Amniotic epithelial cell (primary cell): Measurements from ENCODE around the gene JKAMP.
"Not testable (repeated sequence)": the region's sequence is repeated elsewhere in the genome, so short reads cannot be mapped to it uniquely, and the experiment has no call there.

Source experiments
- DNase-seq: peaks from one replicate; pipeline ENCODE4 v3.0.0-alpha.2; 2010; ENCODE audit warnings: low read depth

The JKAMP gene

GRCh38 chr14:59483819-59484638, at the start of gene JKAMP, which contains the start of gene L3HYPDH:
TSS of gene JKAMP (plus strand) at chr14:59484517. CDS start at chr14:59484590, 73 bp downstream.
TSS of gene L3HYPDH (minus strand) at chr14:59484408. CDS start at chr14:59484316, 92 bp downstream.
- DNase-seq, result peak; percentile 90

GRCh38 chr14:59435101-59435500, 49.2 kb upstream of the JKAMP start:
- DNase-seq, result no peak

GRCh38 chr14:59435987-59436386, 48.3 kb upstream of the JKAMP start:
- no peak for DNase-seq

GRCh38 chr14:59438195-59438647, 46.1 kb upstream of the JKAMP start:
- peak; percentile 72 for DNase-seq

- DNase-seq, result peak; percentile 90
These were observed 44.9 kb upstream of the JKAMP start for GRCh38 chr14:59439256-59439965.

GRCh38 chr14:59448673-59449072, 35.6 kb upstream of the JKAMP start:
- not testable (repeated sequence) for DNase-seq

- DNase-seq, result no peak
These were observed 33.6 kb upstream of the JKAMP start for GRCh38 chr14:59450716-59451115.

- no peak for DNase-seq
These were observed 32.5 kb upstream of the JKAMP start for GRCh38 chr14:59451849-59452248.

GRCh38 chr14:59454139-59454538, 30.2 kb upstream of the JKAMP start:
- peak; percentile 93 for DNase-seq

GRCh38 chr14:59455411-59455810, 28.9 kb upstream of the JKAMP start:
- peak; percentile 32 for DNase-seq

GRCh38 chr14:59458486-59458885, 25.8 kb upstream of the JKAMP start:
- DNase-seq, result no peak

- no peak for DNase-seq
These were observed 23.9 kb upstream of the JKAMP start for GRCh38 chr14:59460378-59460777.

GRCh38 chr14:59461891-59462290, 22.4 kb upstream of the JKAMP start:
- DNase-seq, result no peak

- no peak for DNase-seq
These were observed 20.4 kb upstream of the JKAMP start for GRCh38 chr14:59463787-59464485.

- DNase-seq, result peak; percentile 41
These were observed 19.6 kb upstream of the JKAMP start for GRCh38 chr14:59464486-59465315.

- DNase-seq, result no peak
These were observed 18.8 kb upstream of the JKAMP start, which contains the start of gene GPR135 for GRCh38 chr14:59465316-59466135. TSS of gene GPR135 (minus strand) at chr14:59465380. CDS start at chr14:59465226, 154 bp downstream.

- DNase-seq, result peak; percentile 52
These were observed 10.1 kb upstream of the JKAMP start for GRCh38 chr14:59474172-59474571.

- no peak for DNase-seq
These were observed 8.6 kb upstream of the JKAMP start for GRCh38 chr14:59475709-59476108.

- no peak for DNase-seq
These were observed 5.8 kb upstream of the JKAMP start for GRCh38 chr14:59478540-59478939.

GRCh38 chr14:59480166-59480565, 4.2 kb upstream of the JKAMP start:
- DNase-seq, result no peak

- DNase-seq, result no peak
These were observed 2.9 kb upstream of the JKAMP start for GRCh38 chr14:59481407-59481806.
